Left ventricle myocardium inferior (tissue), 1 donor: ENCODE measurements around the gene MAN2B2. TPM values are rescaled to one million over a fixed set of nuclear protein-coding genes. Genes with fewer than 3 reads are reported as not detected.

Experiments used
- DNase-seq: peaks from one replicate; pipeline ENCODE4 v3.0.0-alpha.2; 2020
- H3K27ac ChIP-seq: fragments of 200-600 bp; replicated peaks from 2 replicates; pipeline ENCODE4 v1.8.0; 2021
- H3K27me3 ChIP-seq: fragments of 200-600 bp; 2 replicates; pipeline ENCODE4 v1.8.0; 2021; ENCODE audit warnings: low read depth
- H3K36me3 ChIP-seq: fragments of 200-600 bp; 2 replicates; pipeline ENCODE4 v1.8.0; 2021
- H3K4me1 ChIP-seq: fragments of 200-600 bp; 2 replicates; pipeline ENCODE4 v1.8.0; 2021
- H3K4me3 ChIP-seq: fragments of 200-600 bp; 2 replicates; pipeline ENCODE4 v1.8.0; 2021; ENCODE audit warnings: mild to moderate bottlenecking, moderate library complexity
- H3K9me3 ChIP-seq: fragments of 200-600 bp; replicated peaks from 2 replicates; pipeline ENCODE4 v1.8.0; 2021
- CTCF ChIP-seq: fragments of 200-600 bp; IDR thresholded peaks from 2 replicates; pipeline ENCODE4 v1.8.0; 2021; ENCODE audit warnings: antibody characterized with exemption, mild to moderate bottlenecking, borderline replicate concordance
- intact Hi-C: fragments of 100-400 bp; cut with micrococcal nuclease; formaldehyde crosslinking; loops from one replicate; pipeline ENCODE4 v1.11.0; 2022
- total RNA-seq: library from RNA; stranded (reverse); fragmentation: NEBNext Ultra II Directional; extraction: Animal tissue kit (Norgen Biotek cat#: 25700); gene quantifications from one replicate; pipeline ENCODE4 v1.2.1, GENCODE V29; 2021
- donor health status: DM: no; HTN: yes; CAD: no; lungs with severe emphysema.

Gene MAN2B2
- total RNA-seq, 1 donor from 2014 or later = 18.5 TPM

- TF ChIP-seq CTCF = no peak
- Histone ChIP-seq H3K9me3 (peaks cover 12% of the 10 kb centered on the region), H3K4me1 (no peaks in the 10 kb centered on the region), H3K27me3 (no peaks in the 10 kb centered on the region), H3K27ac (no peak overlapping the region), H3K4me3 (no peak overlapping the region), H3K36me3 (peaks cover 79% of the 10 kb centered on the region)
- no peak for DNase-seq
- intact Hi-C loops = no loop called here
Measured at GRCh38 chr4:6605114-6605513, 30.1 kb downstream of the MAN2B2 start.

GRCh38 chr4:6605605-6606004 is 30.6 kb downstream of the MAN2B2 start:
- Histone ChIP-seq H3K27me3 (no peaks in the 10 kb centered on the region), H3K4me1 (no peaks in the 10 kb centered on the region), H3K9me3 (peaks cover 12% of the 10 kb centered on the region), H3K36me3 (peaks cover 79% of the 10 kb centered on the region), H3K27ac (no peak overlapping the region), H3K4me3 (no peak overlapping the region)
- DNase-seq = no peak
- no peak for TF ChIP-seq CTCF
- intact Hi-C loops = no loop called here

- intact Hi-C loops = no loop called here
- Histone ChIP-seq H3K4me1 (no peaks in the 10 kb centered on the region), H3K36me3 (peaks cover 79% of the 10 kb centered on the region), H3K27me3 (no peaks in the 10 kb centered on the region), H3K27ac (no peak overlapping the region), H3K9me3 (peaks cover 12% of the 10 kb centered on the region), H3K4me3 (no peak overlapping the region)
- TF ChIP-seq CTCF = no peak
- no peak for DNase-seq
Measured at GRCh38 chr4:6606465-6607235, 31.7 kb downstream of the MAN2B2 start.

GRCh38 chr4:6607368-6608055 is 32.5 kb downstream of the MAN2B2 start:
- TF ChIP-seq CTCF = no peak
- Histone ChIP-seq H3K27me3 (no peaks in the 10 kb centered on the region), H3K36me3 (peaks cover 71% of the 10 kb centered on the region), H3K4me1 (no peaks in the 10 kb centered on the region), H3K4me3 (no peak overlapping the region), H3K27ac (no peak overlapping the region), H3K9me3 (peaks cover 12% of the 10 kb centered on the region)
- DNase-seq = no peak
- intact Hi-C loops = no loop called here

GRCh38 chr4:6608758-6609414 is 33.9 kb downstream of the MAN2B2 start:
- intact Hi-C loops = no loop called here
- H3K27me3 ChIP-seq = no peaks in the 10 kb centered on the region
- peak; percentile 46 for TF ChIP-seq CTCF
- no peak overlapping the region for H3K4me3 ChIP-seq
- peaks cover 12% of the 10 kb centered on the region for H3K9me3 ChIP-seq
- no peaks in the 10 kb centered on the region for H3K4me1 ChIP-seq
- H3K27ac ChIP-seq = no peak overlapping the region
- H3K36me3 ChIP-seq = peaks cover 73% of the 10 kb centered on the region
- DNase-seq = peak; percentile 30
